Naive thymus-derived CD4-positive, alpha-beta T cell (primary cell): ENCODE data around the gene FGFRL1. TPM values are rescaled to one million over a fixed set of nuclear protein-coding genes. Genes with fewer than 3 reads are reported as not detected.

Experiments used
- ATAC-seq: fragments of 150-1000 bp; cut with Tn5 transposase; 2 replicates; pipeline ENCODE4 v1.10.0; 2021; ENCODE audit warnings: mild to moderate bottlenecking, moderate library complexity
- CTCF ChIA-PET: fragments of 350-600 bp; sonication (Branson Sonifier 250); formaldehyde crosslinking; loops from one replicate; lab custom pipeline; 2021; ENCODE audit warnings: antibody characterized with exemption; lab: Charles Lee
- POLR2A ChIA-PET: fragments of 350-600 bp; sonication (Branson Sonifier 250); formaldehyde crosslinking; loops from one replicate; lab custom pipeline; 2021; ENCODE audit warnings: antibody characterized with exemption, inconsistent platforms; lab: Charles Lee
- DNase-seq, 9 donors: peaks; one replicate each; pipeline versions ENCODE4 v3.0.0 to v3.0.0-alpha.2; 2020 to 2022; ENCODE audit warnings: mixed read lengths in 1 of 9
- H3K27ac ChIP-seq: one replicate; pipeline ENCODE4 v1.7.0; 2013; ENCODE audit warnings: mild to moderate bottlenecking, low read depth, low read length, moderate library complexity
- H3K27me3 ChIP-seq, 2 donors: one replicate each; pipeline ENCODE4 v1.7.0; 2013; ENCODE audit warnings: low read length in 2 of 2, mild to moderate bottlenecking in 2 of 2, moderate library complexity in 2 of 2; ENCODE audit not compliant: control insufficient read depth in 2 of 2, insufficient read depth in 2 of 2
- H3K36me3 ChIP-seq, 3 experiments: 1 replicate in 2 of 3; 2 replicates in 1 of 3; pipeline ENCODE4 v1.7.0; 2013; ENCODE audit warnings: low read length in 3 of 3, mild to moderate bottlenecking in 3 of 3, moderate library complexity in 1 of 3; ENCODE audit not compliant: insufficient read depth in 3 of 3, control insufficient read depth in 2 of 3
- H3K4me1 ChIP-seq, 2 donors: one replicate each; pipeline ENCODE4 v1.7.0; 2013; ENCODE audit warnings: low read length in 2 of 2, mild to moderate bottlenecking in 2 of 2, moderate library complexity in 1 of 2; ENCODE audit not compliant: control insufficient read depth in 2 of 2, insufficient read depth in 2 of 2
- H3K4me3 ChIP-seq: 2 replicates; pipeline ENCODE4 v1.7.0; 2013; ENCODE audit warnings: mild to moderate bottlenecking, low read length
- H3K9me3 ChIP-seq, 3 experiments: 1 replicate in 2 of 3; 2 replicates in 1 of 3; pipeline ENCODE4 v1.7.0; 2013; ENCODE audit warnings: low read length in 3 of 3; ENCODE audit not compliant: control insufficient read depth in 2 of 3
- H3K27ac Mint-ChIP-seq, 9 donors: one replicate each; pipeline ENCODE4 v1.8.0; 2020 to 2022; ENCODE audit warnings: mixed read lengths in 9 of 9, mild to moderate bottlenecking in 8 of 9, moderate library complexity in 5 of 9, inconsistent platforms in 2 of 9
- H3K27me3 Mint-ChIP-seq, 5 donors: one replicate each; pipeline ENCODE4 v1.8.0; 2021 to 2022; ENCODE audit warnings: mixed read lengths in 5 of 5, mild to moderate bottlenecking in 1 of 5
- H3K36me3 Mint-ChIP-seq, 5 donors: one replicate each; pipeline ENCODE4 v1.8.0; 2020 to 2022; ENCODE audit warnings: mixed read lengths in 5 of 5, mild to moderate bottlenecking in 3 of 5, inconsistent platforms in 1 of 5
- H3K4me1 Mint-ChIP-seq, 7 donors: one replicate each; pipeline ENCODE4 v1.8.0; 2020 to 2022; ENCODE audit warnings: mixed read lengths in 7 of 7, mild to moderate bottlenecking in 3 of 7, inconsistent platforms in 1 of 7
- H3K4me3 Mint-ChIP-seq, 10 donors: one replicate each; pipeline ENCODE4 v1.8.0; 2020 to 2022; ENCODE audit warnings: mild to moderate bottlenecking in 10 of 10, mixed read lengths in 10 of 10, moderate library complexity in 6 of 10, inconsistent platforms in 2 of 10
- H3K9me3 Mint-ChIP-seq, 11 donors: one replicate each; pipeline ENCODE4 v1.8.0; 2020 to 2022; ENCODE audit warnings: mixed read lengths in 11 of 11, mild to moderate bottlenecking in 4 of 11, inconsistent platforms in 1 of 11, moderate library complexity in 1 of 11
- intact Hi-C, 2 donors: fragments of 100-400 bp; cut with micrococcal nuclease; formaldehyde crosslinking; loops; one replicate each; pipeline ENCODE4 v1.15.1; 2023
- polyA plus RNA-seq, 2 donors: library from polyadenylated mRNA; unstranded; fragments of 300-500 nt; fragmentation: Illumina TruSeq; gene quantifications; one replicate each; pipeline ENCODE4 v1.2.3, GENCODE V29; 2021
- total RNA-seq, 6 experiments: library from RNA in 5 of 6; stranded (reverse) in 5 of 6; gene quantifications; 1 replicate in 5 of 6; 2 replicates in 1 of 6; pipeline ENCODE4 v1.2.3 and lab custom pipeline; 2021 to 2026

FGFRL1 gene
- total and polyA plus RNA-seq, 7 experiments from 2014 or later, result 0.45 to 28.1 (median 17.7) TPM

GRCh38 chr4:1028574-1029220, 17.3 kb downstream of the FGFRL1 start:
- Mint-ChIP-seq H3K27ac (no peak overlapping the region), H3K4me3 (no peak overlapping the region), H3K27me3 (no peaks in the 10 kb centered on the region), H3K4me1 (peaks cover 0 to 11% (median 3%) of the 10 kb centered on the region in 7 donors), H3K9me3 (no peaks in the 10 kb centered on the region), H3K36me3 (peaks cover 0 to 11% (median 4%) of the 10 kb centered on the region in 5 donors)
- ATAC-seq (no peak), DNase-seq (no peak)
- Histone ChIP-seq H3K27me3 (no peaks in the 10 kb centered on the region), H3K27ac (no peak overlapping the region), H3K9me3 (no peaks in the 10 kb centered on the region), H3K36me3 (peaks cover 0 to 19% (median 0%) of the 10 kb centered on the region in 3 experiments), H3K4me1 (no peaks in the 10 kb centered on the region), H3K4me3 (no peak overlapping the region)
- intact Hi-C loops, result no loop called here
- ChIA-PET POLR2A (no interaction called here), CTCF (no interaction called here)

- POLR2A ChIA-PET, result no interaction called here
- ATAC-seq (no peak), DNase-seq (no peak)
- no peaks in the 10 kb centered on the region for H3K4me1 ChIP-seq
- Mint-ChIP-seq H3K9me3 (no peaks in the 10 kb centered on the region), H3K27ac (no peak overlapping the region), H3K4me3 (no peak overlapping the region), H3K36me3 (peaks cover 0 to 11% (median 4%) of the 10 kb centered on the region in 5 donors), H3K4me1 (peaks cover 0 to 11% (median 3%) of the 10 kb centered on the region in 7 donors), H3K27me3 (no peaks in the 10 kb centered on the region)
- CTCF ChIA-PET, result no interaction called here
- intact Hi-C loops, result no loop called here
- no peak overlapping the region for H3K27ac ChIP-seq
- no peaks in the 10 kb centered on the region for H3K9me3 ChIP-seq
- peaks cover 0 to 15% (median 0%) of the 10 kb centered on the region in 3 experiments for H3K36me3 ChIP-seq
- H3K27me3 ChIP-seq, result no peaks in the 10 kb centered on the region
- H3K4me3 ChIP-seq, result no peak overlapping the region
Measured at GRCh38 chr4:1029529-1029928, 18.1 kb downstream of the FGFRL1 start.

- no peak for ATAC-seq
- CTCF ChIA-PET, result no interaction called here
- Histone ChIP-seq H3K4me1 (no peaks in the 10 kb centered on the region), H3K9me3 (no peaks in the 10 kb centered on the region), H3K27ac (no peak overlapping the region), H3K27me3 (no peaks in the 10 kb centered on the region), H3K36me3 (peaks cover 0 to 10% (median 0%) of the 10 kb centered on the region in 3 experiments), H3K4me3 (no peak overlapping the region)
- Mint-ChIP-seq H3K9me3 (no peaks in the 10 kb centered on the region), H3K27ac (no peak overlapping the region), H3K36me3 (peaks cover 0 to 11% (median 4%) of the 10 kb centered on the region in 5 donors), H3K4me3 (no peak overlapping the region), H3K27me3 (no peaks in the 10 kb centered on the region), H3K4me1 (peaks cover 0 to 11% (median 3%) of the 10 kb centered on the region in 7 donors)
- no peak for DNase-seq
- intact Hi-C loops, result no loop called here
- POLR2A ChIA-PET, result no interaction called here
Measured at GRCh38 chr4:1030031-1030430, 18.6 kb downstream of the FGFRL1 start.

- ChIA-PET POLR2A (no interaction called here), CTCF (interaction anchor here (0.6 kb wide), 1 partner anchor 11 kb away, joined by 4 read pairs; no protein-coding TSS in a partner anchor)
- ATAC-seq (no peak), DNase-seq (no peak)
- Mint-ChIP-seq H3K4me3 (no peak overlapping the region), H3K27ac (no peak overlapping the region), H3K4me1 (peaks cover 0 to 9% (median 0%) of the 10 kb centered on the region in 7 donors), H3K27me3 (no peaks in the 10 kb centered on the region), H3K36me3 (peaks cover 0 to 5% (median 0%) of the 10 kb centered on the region in 5 donors), H3K9me3 (no peaks in the 10 kb centered on the region)
- Histone ChIP-seq H3K4me3 (no peak overlapping the region), H3K36me3 (peaks cover 0 to 5% (median 0%) of the 10 kb centered on the region in 3 experiments), H3K9me3 (no peaks in the 10 kb centered on the region), H3K4me1 (no peaks in the 10 kb centered on the region), H3K27ac (no peak overlapping the region), H3K27me3 (no peaks in the 10 kb centered on the region)
- intact Hi-C loops, result no loop called here
Measured at GRCh38 chr4:1030559-1030958, 19.1 kb downstream of the FGFRL1 start.

GRCh38 chr4:1031346-1031745, 19.9 kb downstream of the FGFRL1 start:
- Histone ChIP-seq H3K36me3 (no peaks in the 10 kb centered on the region), H3K4me1 (no peaks in the 10 kb centered on the region), H3K4me3 (no peak overlapping the region), H3K9me3 (no peaks in the 10 kb centered on the region), H3K27me3 (no peaks in the 10 kb centered on the region), H3K27ac (no peak overlapping the region)
- Mint-ChIP-seq H3K4me1 (peaks cover 0 to under 1% (median 0%) of the 10 kb centered on the region in 7 donors), H3K36me3 (no peaks in the 10 kb centered on the region), H3K4me3 (no peak overlapping the region), H3K27ac (no peak overlapping the region), H3K9me3 (no peaks in the 10 kb centered on the region), H3K27me3 (no peaks in the 10 kb centered on the region)
- ChIA-PET CTCF (interaction anchor here (0.6 kb wide), 1 partner anchor 10 kb away, joined by 4 read pairs; no protein-coding TSS in a partner anchor), POLR2A (no interaction called here)
- no peak for DNase-seq
- no peak for ATAC-seq
- intact Hi-C loops, result no loop called here

- no peak for ATAC-seq
- H3K9me3 ChIP-seq, result no peaks in the 10 kb centered on the region
- H3K36me3 Mint-ChIP-seq, result no peaks in the 10 kb centered on the region
Measured at GRCh38 chr4:1031956-1032795, 20.8 kb downstream of the FGFRL1 start.

More at GRCh38 chr4:1031956-1032795, 20.8 kb downstream of the FGFRL1 start:
- no peaks in the 10 kb centered on the region for H3K36me3 ChIP-seq
- POLR2A ChIA-PET, result no interaction called here
- Mint-ChIP-seq H3K4me3 (no peak overlapping the region), H3K27ac (no peak overlapping the region), H3K9me3 (no peaks in the 10 kb centered on the region), H3K27me3 (no peaks in the 10 kb centered on the region), H3K4me1 (no peaks in the 10 kb centered on the region)
- H3K4me1 ChIP-seq, result no peaks in the 10 kb centered on the region
- H3K4me3 ChIP-seq, result no peak overlapping the region
- intact Hi-C loops, result no loop called here
- CTCF ChIA-PET, result no interaction called here
- H3K27ac ChIP-seq, result no peak overlapping the region
- DNase-seq, result no peak
- H3K27me3 ChIP-seq, result no peaks in the 10 kb centered on the region
